Ascending aorta (tissue), 2 donors: ENCODE measurements around the gene PRRT4. TPM values are rescaled to one million over a fixed set of nuclear protein-coding genes. Genes with fewer than 3 reads are reported as not detected.

Source experiments
- DNase-seq, 2 donors: peaks; one replicate each; pipeline ENCODE4 v3.0.0-alpha.2; 2019; ENCODE audit warnings: low spot score in 2 of 2
- H3K27ac ChIP-seq, 2 donors: fragments of 200-600 bp; sonication (generic); one replicate each; pipeline ENCODE4 v1.5.1; 2016 to 2017; ENCODE audit warnings: mild to moderate bottlenecking in 1 of 2
- H3K27me3 ChIP-seq: fragments of 200-600 bp; sonication (generic); one replicate; pipeline ENCODE4 v1.5.1; 2017
- H3K36me3 ChIP-seq, 2 donors: fragments of 200-600 bp; sonication (generic); one replicate each; pipeline ENCODE4 v1.5.1; 2016
- H3K4me1 ChIP-seq, 2 donors: fragments of 200-600 bp; sonication (generic); one replicate each; pipeline ENCODE4 v1.5.1; 2016 to 2017; ENCODE audit warnings: mild to moderate bottlenecking in 1 of 2
- H3K4me3 ChIP-seq, 2 donors: fragments of 200-600 bp; sonication (generic); one replicate each; pipeline ENCODE4 v1.5.1; 2016 to 2017; ENCODE audit warnings: mild to moderate bottlenecking in 1 of 2
- H3K9me3 ChIP-seq, 2 donors: fragments of 200-600 bp; sonication (generic); one replicate each; pipeline ENCODE4 v1.5.1; 2016
- intact Hi-C: fragments of 100-400 bp; cut with DNase I; formaldehyde crosslinking; loops from one replicate; pipeline ENCODE4 v1.15.1; 2023
- total RNA-seq: library from RNA; depleted of rRNA; stranded (reverse); fragments of >200 nt; gene quantifications from one replicate; pipeline ENCODE4 v1.1.0, GENCODE V29; 2016
- TF ChIP-seq, protein P1 (sequence below), 3 experiments: fragments of 200-600 bp in 2 of 3; fragments of 450-650 bp in 1 of 3; sonication (generic) in 2 of 3; IDR thresholded peaks; one replicate each; pipeline ENCODE4 v1.5.1; 2016 to 2019; ENCODE audit warnings: antibody characterized with exemption in 3 of 3, mild to moderate bottlenecking in 1 of 3, moderate library complexity in 1 of 3

The PRRT4 gene
- total RNA-seq, 1 donor from 2014 or later, result 7.6 TPM

DNA sequence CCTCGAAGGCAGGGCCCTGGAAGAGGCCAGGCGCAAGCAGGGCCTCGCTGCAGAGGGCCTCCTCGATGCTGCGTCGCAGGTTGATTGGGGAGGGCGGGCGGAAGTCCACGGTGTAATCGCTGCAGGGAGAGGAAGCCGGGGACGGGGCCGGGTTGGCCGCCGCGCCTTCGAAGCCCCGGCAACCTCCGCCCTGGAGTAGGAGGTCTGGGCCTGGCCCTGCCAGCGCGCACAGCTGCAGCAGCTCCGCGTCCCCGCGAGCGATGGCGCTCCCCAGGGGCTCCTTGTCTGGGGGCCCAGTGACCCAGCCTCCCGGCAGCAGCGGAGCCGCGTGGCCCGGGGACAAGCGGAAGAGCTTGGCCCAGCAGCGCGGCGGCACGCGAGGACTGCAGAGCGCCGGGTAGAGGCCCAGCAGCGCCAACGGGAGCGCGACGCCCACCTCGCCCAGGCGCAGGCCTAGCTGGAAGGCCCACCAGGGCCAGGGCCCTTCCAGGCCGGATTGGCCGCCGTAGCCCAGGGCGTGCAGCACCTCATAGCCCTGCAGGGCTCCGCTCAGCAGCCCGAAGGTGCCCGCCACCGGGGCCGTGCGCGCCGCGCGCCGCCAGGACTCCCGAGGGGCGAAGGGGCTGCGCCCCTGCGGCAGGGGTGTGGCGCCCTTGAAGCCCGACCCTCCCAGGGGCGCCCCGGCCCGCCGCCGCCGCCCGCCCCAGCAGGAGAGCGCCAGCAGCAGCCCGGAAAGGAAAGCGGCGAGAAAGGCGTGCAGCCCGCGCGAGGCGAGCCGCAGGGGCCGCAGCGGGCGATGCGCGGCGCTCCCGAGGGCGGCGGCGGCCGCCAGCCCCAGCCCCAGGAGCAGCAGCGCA, 10.0 kb downstream of the PRRT4 start:
- Histone ChIP-seq H3K27ac (no peak overlapping the region), H3K36me3 (no peaks in the 10 kb centered on the region), H3K4me1 (peaks cover 9 to 10% of the 10 kb centered on the region in 2 donors), H3K4me3 (peak overlapping the region; percentile 51 to 68), H3K27me3 (no peaks in the 10 kb centered on the region), H3K9me3 (no peaks in the 10 kb centered on the region)
- no peak for DNase-seq
- TF ChIP-seq, protein P1, sequence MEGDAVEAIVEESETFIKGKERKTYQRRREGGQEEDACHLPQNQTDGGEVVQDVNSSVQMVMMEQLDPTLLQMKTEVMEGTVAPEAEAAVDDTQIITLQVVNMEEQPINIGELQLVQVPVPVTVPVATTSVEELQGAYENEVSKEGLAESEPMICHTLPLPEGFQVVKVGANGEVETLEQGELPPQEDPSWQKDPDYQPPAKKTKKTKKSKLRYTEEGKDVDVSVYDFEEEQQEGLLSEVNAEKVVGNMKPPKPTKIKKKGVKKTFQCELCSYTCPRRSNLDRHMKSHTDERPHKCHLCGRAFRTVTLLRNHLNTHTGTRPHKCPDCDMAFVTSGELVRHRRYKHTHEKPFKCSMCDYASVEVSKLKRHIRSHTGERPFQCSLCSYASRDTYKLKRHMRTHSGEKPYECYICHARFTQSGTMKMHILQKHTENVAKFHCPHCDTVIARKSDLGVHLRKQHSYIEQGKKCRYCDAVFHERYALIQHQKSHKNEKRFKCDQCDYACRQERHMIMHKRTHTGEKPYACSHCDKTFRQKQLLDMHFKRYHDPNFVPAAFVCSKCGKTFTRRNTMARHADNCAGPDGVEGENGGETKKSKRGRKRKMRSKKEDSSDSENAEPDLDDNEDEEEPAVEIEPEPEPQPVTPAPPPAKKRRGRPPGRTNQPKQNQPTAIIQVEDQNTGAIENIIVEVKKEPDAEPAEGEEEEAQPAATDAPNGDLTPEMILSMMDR (IDR thresholded peaks at IDR 0.05), result no peak
- intact Hi-C loops, result loop anchor here (1.0 kb wide), 1 partner anchor 36 kb away; no protein-coding TSS in a partner anchor

DNA sequence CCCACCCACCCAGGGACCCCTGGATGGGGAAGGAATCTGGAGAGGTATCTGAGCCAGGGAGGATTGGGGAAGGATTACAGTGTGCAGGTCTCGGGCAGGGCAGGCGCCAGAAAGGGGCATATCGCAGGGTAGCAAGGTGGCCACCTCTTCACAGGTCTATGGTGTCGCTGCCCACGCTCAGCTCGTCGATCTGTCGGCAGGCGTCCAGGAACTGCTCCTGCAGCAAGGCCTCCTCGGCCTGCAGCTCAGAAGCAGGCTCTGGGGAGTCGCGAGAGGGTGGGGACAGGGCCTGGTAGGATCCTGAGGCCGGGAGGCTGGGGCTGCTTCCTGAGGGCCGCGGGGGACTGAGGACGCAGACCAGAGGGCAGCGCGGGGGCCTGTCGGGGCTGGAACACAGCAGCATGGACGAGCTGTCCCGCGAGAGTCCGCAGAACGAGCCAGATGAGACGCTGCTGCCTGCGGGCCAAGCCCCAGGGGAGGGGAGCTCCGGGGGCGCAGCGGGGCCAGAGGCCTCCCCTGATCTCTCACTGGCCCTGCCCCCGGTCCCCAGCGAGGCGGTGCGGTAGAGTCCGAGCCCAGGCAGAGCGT, 10.7 kb downstream of the PRRT4 start:
- Histone ChIP-seq H3K27ac (no peak overlapping the region), H3K4me1 (peaks cover 9 to 10% of the 10 kb centered on the region in 2 donors), H3K27me3 (no peaks in the 10 kb centered on the region), H3K36me3 (no peaks in the 10 kb centered on the region), H3K4me3 (no peak overlapping the region), H3K9me3 (no peaks in the 10 kb centered on the region)
- TF ChIP-seq, protein P1 (IDR thresholded peaks at IDR 0.05), result no peak
- intact Hi-C loops, result no loop called here
- no peak for DNase-seq

DNA sequence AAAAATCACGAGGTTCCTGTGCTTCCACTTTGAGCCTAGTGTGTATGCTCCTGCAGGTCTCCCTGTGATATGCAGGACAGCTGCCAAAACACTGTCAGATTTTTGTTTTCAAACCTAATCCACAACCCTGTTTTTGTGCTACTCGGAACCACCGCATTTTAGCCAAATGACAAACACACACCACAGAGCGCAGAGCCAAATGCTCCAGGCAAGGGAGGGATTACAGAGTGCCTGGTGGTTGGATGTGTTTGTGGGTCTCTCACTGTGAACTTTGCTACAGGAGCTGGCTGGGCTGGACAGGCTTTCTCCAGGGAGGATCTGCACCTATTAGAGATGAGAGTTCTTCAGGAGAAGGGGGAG, 12.0 kb downstream of the PRRT4 start:
- intact Hi-C loops, result loop anchor here (10.0 kb wide), 1 partner anchor 765 kb away; the partner anchor contains the start of genes ARF5 and GCC1
- peaks cover 9 to 10% of the 10 kb centered on the region in 2 donors for H3K4me1 ChIP-seq
- DNase-seq, result no peak
- no peak overlapping the region for H3K27ac ChIP-seq
- no peaks in the 10 kb centered on the region for H3K9me3 ChIP-seq
- TF ChIP-seq, protein P1 (IDR thresholded peaks at IDR 0.05), result no peak
- H3K27me3 ChIP-seq, result no peaks in the 10 kb centered on the region
- no peak overlapping the region for H3K4me3 ChIP-seq
- no peaks in the 10 kb centered on the region for H3K36me3 ChIP-seq

DNA sequence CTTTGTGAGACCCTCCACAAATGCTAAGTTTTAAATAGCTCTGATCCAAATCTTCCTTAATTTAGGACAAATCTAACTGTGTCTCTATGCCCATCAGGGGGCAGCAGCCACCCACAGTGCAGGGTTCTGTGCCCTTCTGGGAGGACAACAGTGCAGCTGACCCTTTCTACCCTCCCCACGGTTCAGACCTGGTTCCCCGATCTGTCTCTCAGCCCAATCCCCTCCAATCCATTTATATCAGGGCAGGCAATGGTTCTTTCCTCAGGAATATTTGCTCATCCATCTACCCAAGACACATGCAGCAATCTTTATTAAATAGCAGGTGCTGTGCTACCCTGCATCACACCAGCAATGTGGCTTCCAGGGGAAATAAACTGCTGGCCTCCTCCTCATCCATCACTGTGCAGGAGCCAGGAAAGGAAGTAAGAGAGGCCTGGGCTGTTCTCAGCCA, 13.8 kb downstream of the PRRT4 start:
- DNase-seq, result no peak
- Histone ChIP-seq H3K27ac (no peak overlapping the region), H3K27me3 (no peaks in the 10 kb centered on the region), H3K4me1 (peaks cover 11 to 14% of the 10 kb centered on the region in 2 donors), H3K36me3 (no peaks in the 10 kb centered on the region), H3K4me3 (no peak overlapping the region), H3K9me3 (no peaks in the 10 kb centered on the region)
- TF ChIP-seq, protein P1 (IDR thresholded peaks at IDR 0.05), result peak; percentile 41 to 77 (median 62)
- intact Hi-C loops, result loop anchor here (1.0 to 10.0 kb wide), 2 partner anchors 40 to 763 kb away; partner anchors contain the start of genes ARF5 and GCC1

DNA sequence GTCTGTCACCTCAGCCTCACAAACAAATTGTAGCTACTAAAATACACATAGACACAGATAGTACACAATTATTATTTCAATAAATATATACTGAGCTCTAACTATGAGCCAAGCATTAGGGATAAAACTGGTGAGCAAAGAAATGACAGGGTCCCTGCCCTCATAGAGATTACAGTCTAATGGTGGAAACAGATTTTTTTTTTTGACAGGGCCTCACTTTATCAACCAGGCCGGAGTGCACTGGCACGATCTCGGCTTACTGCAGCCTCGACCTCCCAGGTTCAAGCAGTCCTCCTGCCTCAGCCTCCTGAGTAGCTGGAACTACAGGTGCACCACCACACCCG, 17.1 kb downstream of the PRRT4 start:
- Histone ChIP-seq H3K9me3 (no peaks in the 10 kb centered on the region), H3K27ac (no peak overlapping the region), H3K27me3 (no peaks in the 10 kb centered on the region), H3K4me1 (peaks cover 4 to 13% of the 10 kb centered on the region in 2 donors), H3K36me3 (peaks cover 0 to under 1% of the 10 kb centered on the region in 2 donors), H3K4me3 (peak overlapping the region in 1 of 2 donors; percentile 76)
- TF ChIP-seq, protein P1 (IDR thresholded peaks at IDR 0.05), result no peak
- intact Hi-C loops, result loop anchor here (5.0 to 10.0 kb wide), 4 partner anchors 113 to 952 kb away; partner anchors contain the start of genes ARF5, GCC1, HILPDA and TNPO3
- no peak for DNase-seq
